NB4 (cell line): ENCODE data around the gene OMD.

ENCODE experiments used
- CTCF ChIP-seq: IDR thresholded peaks from one replicate; pipeline ENCODE4 v1.5.1; 2012; ENCODE audit warnings: low read depth, low read length
- MYC ChIP-seq: IDR thresholded peaks from 2 replicates; pipeline ENCODE4 v1.6.1; 2011; ENCODE audit warnings: low read depth, low read length
- POLR2A ChIP-seq: IDR thresholded peaks from 2 replicates; pipeline ENCODE4 v1.6.1; 2011; ENCODE audit warnings: mild to moderate bottlenecking; ENCODE audit not compliant: insufficient read length; ENCODE audit errors: extremely low read depth

- TF ChIP-seq CTCF (no peak), POLR2A (no peak), MYC (no peak)
Observed at GRCh38 chr9:92407818-92408217, 16.5 kb downstream of the OMD start.
